Measurements from ENCODE around the gene CNPY4.
"Not testable (repeated sequence)": the region's sequence is repeated elsewhere in the genome, so short reads cannot be mapped to it uniquely, and the experiment has no call there.

CNPY4 gene

GRCh38 chr7:100119970-100120732 lies 717 bp downstream of the CNPY4 start:
- peak; percentile 71 for DNase-seq

- DNase-seq = no peak
These were observed 1.3 kb downstream of the CNPY4 start for GRCh38 chr7:100120733-100121036.

- no peak for DNase-seq
These were observed 2.6 kb downstream of the CNPY4 start for GRCh38 chr7:100122067-100122466.

- DNase-seq = no peak
These were observed 3.1 kb downstream of the CNPY4 start for GRCh38 chr7:100122568-100122967.

GRCh38 chr7:100124301-100125230 lies 5.1 kb downstream of the CNPY4 start:
- DNase-seq = no peak

- DNase-seq = no peak
These were observed 7.0 kb downstream of the CNPY4 start for GRCh38 chr7:100126239-100126930.

- peak; percentile 92 for DNase-seq
These were observed 7.8 kb downstream of the CNPY4 start, which contains the start of gene MBLAC1 for GRCh38 chr7:100126931-100127865. TSS of gene MBLAC1 (plus strand) at chr7:100126967. CDS start at chr7:100127396, 429 bp downstream.

- DNase-seq = no peak
These were observed 8.6 kb downstream of the CNPY4 start for GRCh38 chr7:100127866-100128636.

- no peak for DNase-seq
These were observed 9.2 kb downstream of the CNPY4 start for GRCh38 chr7:100128637-100128963.

GRCh38 chr7:100130220-100130607 lies 10.8 kb downstream of the CNPY4 start:
- DNase-seq = not testable (repeated sequence)

GRCh38 chr7:100130608-100131453 lies 11.4 kb downstream of the CNPY4 start:
- peak; percentile 48 for DNase-seq

- no peak for DNase-seq
These were observed 12.7 kb downstream of the CNPY4 start for GRCh38 chr7:100132126-100132525.

- DNase-seq = peak; percentile 64
These were observed 13.3 kb downstream of the CNPY4 start for GRCh38 chr7:100132697-100133151.

GRCh38 chr7:100137851-100138760 lies 18.7 kb downstream of the CNPY4 start:
- DNase-seq = no peak

GRCh38 chr7:100141555-100141949 lies 22.1 kb downstream of the CNPY4 start:
- DNase-seq = no peak

GRCh38 chr7:100142461-100142860 lies 23.0 kb downstream of the CNPY4 start:
- no peak for DNase-seq

GRCh38 chr7:100146350-100146749 lies 26.9 kb downstream of the CNPY4 start:
- not testable (repeated sequence) for DNase-seq

GRCh38 chr7:100147278-100147677 lies 27.8 kb downstream of the CNPY4 start:
- DNase-seq = no peak

- DNase-seq = no peak
These were observed 28.8 kb downstream of the CNPY4 start for GRCh38 chr7:100148225-100148558.
